SK-N-MC (cell line): ENCODE results near the gene ENPP7.

Source experiments
- EZH2 ChIP-seq: fragments of 200-600 bp; sonication (generic); IDR thresholded peaks from one replicate; pipeline ENCODE4 v1.6.1; 2017; ENCODE audit warnings: antibody characterized with exemption
- FOXP2 ChIP-seq: optimal IDR thresholded peaks from 2 replicates; pipeline ENCODE3; 2011; ENCODE audit warnings: mild to moderate bottlenecking, moderate library complexity; ENCODE audit not compliant: insufficient read depth; ENCODE audit errors: extremely low read length, control extremely low read depth
- POLR2AphosphoS5 ChIP-seq: IDR thresholded peaks from 2 replicates; pipeline ENCODE4 v1.6.1; 2012; ENCODE audit warnings: mild to moderate bottlenecking, low read depth, low read length, borderline replicate concordance

DNA sequence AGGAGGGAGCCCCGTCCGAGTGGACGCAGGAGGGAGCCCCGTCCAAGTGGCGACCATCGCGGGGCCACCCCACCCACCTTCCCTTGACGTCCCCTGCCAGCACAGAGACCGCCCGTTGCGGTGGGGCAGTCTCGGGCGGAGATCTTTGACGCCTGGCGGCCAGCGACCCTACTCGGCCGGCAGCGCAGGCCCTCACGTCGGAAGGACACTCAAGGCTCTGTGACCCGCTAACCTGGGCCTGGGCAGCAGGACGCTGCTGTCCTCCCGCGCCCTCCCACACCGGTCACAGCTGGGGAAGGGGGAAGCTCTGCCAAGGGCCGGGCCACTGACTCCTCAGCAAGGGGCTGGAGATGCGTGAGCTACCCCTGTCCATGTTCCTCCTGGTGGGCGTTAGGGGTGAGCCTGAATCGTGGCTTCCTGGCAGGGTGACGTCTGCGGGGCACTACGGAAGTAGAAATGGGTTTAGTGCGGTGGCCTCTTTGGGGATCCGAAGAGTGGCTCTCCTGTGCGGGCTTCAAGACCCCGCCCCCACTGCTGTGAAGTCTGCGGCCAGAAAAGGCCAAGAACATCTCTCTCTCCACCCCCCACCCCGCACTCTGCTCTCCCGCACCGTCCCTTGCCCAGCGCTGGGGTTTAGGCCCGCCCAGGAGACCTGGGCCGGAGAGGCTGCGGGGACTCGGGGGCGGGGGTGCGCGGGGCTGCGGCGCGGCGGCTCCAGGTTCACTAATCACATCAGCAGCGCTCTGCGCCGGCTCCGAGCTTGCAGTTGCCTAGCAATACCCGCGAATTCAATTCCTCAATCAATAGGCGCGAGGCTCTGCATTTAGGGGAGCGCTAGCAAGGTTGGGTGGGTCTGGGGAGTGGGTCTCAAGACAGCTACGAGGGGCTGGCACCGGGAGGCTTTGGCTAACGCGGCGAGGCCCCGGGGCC is 60.3 kb downstream of the ENPP7 start:
- no peak for TF ChIP-seq POLR2AphosphoS5
- TF ChIP-seq EZH2, result no peak
- no peak for TF ChIP-seq FOXP2
